B cell (primary cell): Measurements from ENCODE around the gene TMEM53. TPM values are rescaled to one million over a fixed set of nuclear protein-coding genes. Genes with fewer than 3 reads are reported as not detected.
"Not testable (repeated sequence)": the region's sequence is repeated elsewhere in the genome, so short reads cannot be mapped to it uniquely, and the experiment has no call there.

ENCODE experiments used
- ATAC-seq: fragments of 200-7000 bp; cut with Tn5 transposase; one replicate; pipeline ENCODE4 v1.10.0; 2021; ENCODE audit warnings: low read depth, mild to moderate bottlenecking, moderate number of reproducible peaks, moderate library complexity
- CTCF ChIA-PET: fragments of 350-600 bp; sonication (Branson Sonifier 250); formaldehyde crosslinking; loops from one replicate; lab custom pipeline; 2021; ENCODE audit warnings: antibody characterized with exemption, inconsistent platforms; lab: Charles Lee
- POLR2A ChIA-PET: fragments of 350-600 bp; sonication (Branson Sonifier 250); formaldehyde crosslinking; loops from one replicate; lab custom pipeline; 2021; ENCODE audit warnings: antibody characterized with exemption; lab: Charles Lee
- DNase-seq: peaks from one replicate; pipeline ENCODE4 v3.0.0; 2013
- H2AFZ ChIP-seq: 2 replicates; pipeline ENCODE4 v1.6.1; 2012; ENCODE audit warnings: mild to moderate bottlenecking, low read depth, low read length; ENCODE audit not compliant: insufficient read depth, poor library complexity, severe bottlenecking
- H3K27ac ChIP-seq, 2 donors: 1 replicate in 1 of 2; 2 replicates in 1 of 2; pipeline ENCODE4 v1.5.1; 2012 to 2013; ENCODE audit warnings: low read length in 2 of 2, mild to moderate bottlenecking in 2 of 2, moderate library complexity in 1 of 2
- H3K27me3 ChIP-seq, 4 experiments: fragments of 200-600 bp in 1 of 4; sonication (generic) in 1 of 4; replicated peaks in 1 of 4; 1 replicate in 2 of 4; 2 replicates in 2 of 4; pipeline versions ENCODE4 v1.6.1 to v1.7.0; 2013 to 2016; ENCODE audit warnings: low read length in 3 of 4, mild to moderate bottlenecking in 2 of 4, mixed read lengths in 1 of 4, moderate library complexity in 1 of 4; ENCODE audit not compliant: insufficient read depth in 4 of 4, control insufficient read depth in 3 of 4; ENCODE audit errors: control extremely low read depth in 1 of 4
- H3K36me3 ChIP-seq, 2 experiments: replicated peaks in 1 of 2; 1 replicate in 1 of 2; 2 replicates in 1 of 2; pipeline versions ENCODE4 v1.6.1 to v1.7.1; 2013; ENCODE audit warnings: low read length in 1 of 2; ENCODE audit not compliant: insufficient read depth in 2 of 2, control insufficient read depth in 1 of 2; ENCODE audit errors: control extremely low read depth in 1 of 2, extremely low read depth in 1 of 2
- H3K4me1 ChIP-seq, 2 donors: fragments of 200-600 bp in 1 of 2; sonication (generic) in 1 of 2; 1 replicate in 1 of 2; 2 replicates in 1 of 2; pipeline versions ENCODE4 v1.5.1 to v1.6.1; 2013 to 2017; ENCODE audit warnings: low read length in 2 of 2; ENCODE audit not compliant: control insufficient read depth in 2 of 2, insufficient read depth in 2 of 2
- H3K4me2 ChIP-seq: replicated peaks from 2 replicates; pipeline ENCODE3; 2012; ENCODE audit warnings: mild to moderate bottlenecking, low read depth, low read length; ENCODE audit not compliant: poor library complexity, severe bottlenecking
- H3K4me3 ChIP-seq, 5 experiments: fragments of 200-600 bp in 1 of 5; sonication (generic) in 1 of 5; 1 replicate in 3 of 5; 2 replicates in 2 of 5; pipeline versions ENCODE4 v1.5.1 to v1.7.0; 2011 to 2016; ENCODE audit warnings: low read length in 4 of 5, mild to moderate bottlenecking in 4 of 5, low read depth in 2 of 5, control low read depth in 1 of 5, moderate library complexity in 1 of 5; ENCODE audit not compliant: insufficient read depth in 1 of 5; ENCODE audit errors: control extremely low read depth in 1 of 5, extremely low read depth in 1 of 5
- H3K79me2 ChIP-seq: fragments of 200-600 bp; sonication (generic); one replicate; pipeline ENCODE4 v1.6.0; 2016; ENCODE audit warnings: low read length; ENCODE audit not compliant: control insufficient read depth, insufficient read depth
- H3K9ac ChIP-seq: fragments of 200-600 bp; sonication (generic); 2 replicates; pipeline ENCODE4 v1.6.1; 2017; ENCODE audit warnings: mild to moderate bottlenecking, low read length, moderate library complexity
- H3K9me3 ChIP-seq, 3 donors: one replicate each; pipeline versions ENCODE4 v1.6.1 to v1.7.1; 2013; ENCODE audit warnings: low read length in 2 of 3; ENCODE audit not compliant: control insufficient read depth in 2 of 3, insufficient read depth in 1 of 3; ENCODE audit errors: control extremely low read depth in 1 of 3
- H4K20me1 ChIP-seq: 2 replicates; pipeline ENCODE4 v1.6.0; 2012; ENCODE audit warnings: mild to moderate bottlenecking, low read length; ENCODE audit not compliant: insufficient read depth, control insufficient read depth, poor library complexity, severe bottlenecking
- H3K27ac Mint-ChIP-seq: one replicate; pipeline ENCODE4 v1.8.0; 2021; ENCODE audit warnings: mixed read lengths
- H3K27me3 Mint-ChIP-seq: one replicate; pipeline ENCODE4 v1.8.0; 2021; ENCODE audit warnings: mixed read lengths
- H3K4me1 Mint-ChIP-seq: one replicate; pipeline ENCODE4 v1.8.0; 2021; ENCODE audit warnings: mixed read lengths
- H3K4me3 Mint-ChIP-seq: one replicate; pipeline ENCODE4 v1.8.0; 2021; ENCODE audit warnings: mixed read lengths
- H3K9me3 Mint-ChIP-seq: one replicate; pipeline ENCODE4 v1.8.0; 2022; ENCODE audit warnings: mixed read lengths; ENCODE audit not compliant: insufficient read depth
- EZH2 ChIP-seq: IDR thresholded peaks from 2 replicates; pipeline ENCODE4 v1.6.1; 2012; ENCODE audit warnings: borderline replicate concordance, low read depth, mild to moderate bottlenecking, moderate library complexity, low read length; ENCODE audit not compliant: insufficient read depth, poor library complexity, severe bottlenecking
- WGBS: methylation state at CpG from one replicate; pipeline ENCODE4 v1.1.5; 2013; ENCODE audit warnings: missing lambda C conversion rate; ENCODE audit not compliant: insufficient coverage; 5-methylcytosine and 5-hydroxymethylcytosine counted together
- intact Hi-C: fragments of 100-400 bp; cut with micrococcal nuclease; formaldehyde crosslinking; loops from one replicate; pipeline ENCODE4 v1.10.0; 2022
- polyA plus RNA-seq: library from polyadenylated mRNA; depleted of rRNA; stranded (reverse); fragments of >200 nt; gene quantifications from 2 replicates; pipeline ENCODE4 v1.2.3, GENCODE V29; 2012
- total RNA-seq, 2 donors: library from RNA; stranded (reverse); fragments of 120-200 nt in 1 of 2; gene quantifications; 1 replicate in 1 of 2; 2 replicates in 1 of 2; pipeline versions ENCODE4 v1.2.3 to v1.2.4, GENCODE V29; 2013 to 2022
- TF ChIP-seq, protein P1 (sequence below): fragments of 200-600 bp; IDR thresholded peaks from one replicate; pipeline ENCODE4 v1.8.0; 2022; ENCODE audit warnings: antibody characterized with exemption, mild to moderate bottlenecking

TMEM53 gene
- total and polyA plus RNA-seq, 2 donors (not counting 1 experiment from before 2014, with no cell fraction given) = 6.5 to 6.8 TPM

GRCh38 chr1:44700573-44700972 lies 26.3 kb upstream of the TMEM53 start:
- Mint-ChIP-seq H3K9me3 (no peaks in the 10 kb centered on the region), H3K27me3 (no peaks in the 10 kb centered on the region), H3K27ac (no peak overlapping the region), H3K4me1 (peaks cover 26% of the 10 kb centered on the region), H3K4me3 (no peak overlapping the region)
- Histone ChIP-seq H3K9me3 (no peaks in the 10 kb centered on the region), H2AFZ (no peak overlapping the region), H3K4me1 (peaks cover 33% of the 10 kb centered on the region in 2 donors), H3K27me3 (no peaks in the 10 kb centered on the region), H3K4me3 (no peak overlapping the region), H4K20me1 (no peaks in the 10 kb centered on the region), H3K27ac (no peak overlapping the region), H3K79me2 (peaks cover 4% of the 10 kb centered on the region), H3K9ac (no peak overlapping the region), H3K36me3 (no peaks in the 10 kb centered on the region), H3K4me2 (no peak overlapping the region)
- no peak for TF ChIP-seq EZH2
- TF ChIP-seq, protein P1, sequence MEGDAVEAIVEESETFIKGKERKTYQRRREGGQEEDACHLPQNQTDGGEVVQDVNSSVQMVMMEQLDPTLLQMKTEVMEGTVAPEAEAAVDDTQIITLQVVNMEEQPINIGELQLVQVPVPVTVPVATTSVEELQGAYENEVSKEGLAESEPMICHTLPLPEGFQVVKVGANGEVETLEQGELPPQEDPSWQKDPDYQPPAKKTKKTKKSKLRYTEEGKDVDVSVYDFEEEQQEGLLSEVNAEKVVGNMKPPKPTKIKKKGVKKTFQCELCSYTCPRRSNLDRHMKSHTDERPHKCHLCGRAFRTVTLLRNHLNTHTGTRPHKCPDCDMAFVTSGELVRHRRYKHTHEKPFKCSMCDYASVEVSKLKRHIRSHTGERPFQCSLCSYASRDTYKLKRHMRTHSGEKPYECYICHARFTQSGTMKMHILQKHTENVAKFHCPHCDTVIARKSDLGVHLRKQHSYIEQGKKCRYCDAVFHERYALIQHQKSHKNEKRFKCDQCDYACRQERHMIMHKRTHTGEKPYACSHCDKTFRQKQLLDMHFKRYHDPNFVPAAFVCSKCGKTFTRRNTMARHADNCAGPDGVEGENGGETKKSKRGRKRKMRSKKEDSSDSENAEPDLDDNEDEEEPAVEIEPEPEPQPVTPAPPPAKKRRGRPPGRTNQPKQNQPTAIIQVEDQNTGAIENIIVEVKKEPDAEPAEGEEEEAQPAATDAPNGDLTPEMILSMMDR = no peak
- ATAC-seq (no peak), DNase-seq (no peak)
- intact Hi-C loops = no loop called here
- 100% methylated on average over 1 of the region's 1 CpG for WGBS
- CTCF ChIA-PET = interaction anchor here (0.7 kb wide), 1 partner anchor 29 kb away, joined by 3 read pairs; no protein-coding TSS in a partner anchor
- POLR2A ChIA-PET = interaction anchor here (0.6 kb wide), 1 partner anchor 21 kb away, joined by 4 read pairs; no protein-coding TSS in a partner anchor

- H3K27ac Mint-ChIP-seq, H3K9me3 ChIP-seq, H3K9me3 Mint-ChIP-seq, H3K4me3 Mint-ChIP-seq, H2AFZ ChIP-seq, H3K4me2 ChIP-seq, DNase-seq, H4K20me1 ChIP-seq, H3K27me3 Mint-ChIP-seq, H3K27me3 ChIP-seq, H3K27ac ChIP-seq, intact Hi-C loops, H3K36me3 ChIP-seq, H3K9ac ChIP-seq, ATAC-seq, H3K4me3 ChIP-seq, H3K79me2 ChIP-seq: not testable (repeated sequence)
- CTCF ChIA-PET = interaction anchor here (0.6 to 0.7 kb wide), 2 partner anchors 169 to 258 kb away, joined by 3 to 4 read pairs; no protein-coding TSS in a partner anchor
- H3K4me1 ChIP-seq = peaks cover 44% of the 10 kb centered on the region in 2 donors
- POLR2A ChIA-PET = interaction anchor here (0.7 kb wide), 1 partner anchor 28 kb away, joined by 8 read pairs; no protein-coding TSS in a partner anchor
- 100% methylated on average over 1 of the region's 9 CpGs for WGBS
- H3K4me1 Mint-ChIP-seq = peaks cover 35% of the 10 kb centered on the region
These were observed 25.1 kb upstream of the TMEM53 start for GRCh38 chr1:44699375-44699774.
